ENCODE results near the gene SLC12A7. TPM values are rescaled to one million over a fixed set of nuclear protein-coding genes. Genes with fewer than 3 reads are reported as not detected.

The SLC12A7 gene
- total and polyA plus RNA-seq, 2 of the 13 experiments (the other 11 are each of a cell fraction or from before 2014, with no cell fraction given): 14.0 to 18.5 TPM

DNA sequence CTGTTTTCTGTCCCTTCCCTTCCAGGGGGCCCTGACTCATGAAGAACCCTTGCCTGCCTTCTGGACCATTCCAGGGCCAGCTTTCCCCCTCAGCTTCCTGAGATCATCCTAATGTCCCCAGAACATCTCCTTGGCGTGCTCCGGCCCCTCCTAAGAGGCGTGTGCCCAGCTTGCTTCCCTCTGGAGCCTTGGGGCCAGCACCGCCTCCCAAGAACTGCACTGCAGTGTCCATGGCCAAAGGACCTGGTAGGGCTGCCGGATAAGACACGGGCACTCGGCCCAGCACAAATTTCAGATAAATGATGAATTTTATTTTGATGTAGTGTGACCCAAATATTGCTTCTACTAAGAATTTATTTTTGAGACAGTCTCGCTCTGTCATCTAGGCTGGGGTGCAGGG lies 20.7 kb upstream of the SLC12A7 start:
- Histone ChIP-seq H3K79me2 (ENCODE audit: insufficient read depth, low read length) (no peaks in the 10 kb centered on the region), H3K4me3 (replicated peaks in 1 of 3; ENCODE audit: insufficient read depth in 1 of 3, low read depth in 2 of 3, low read length in 3 of 3) (no peak overlapping the region), H3K27ac (ENCODE audit: extremely low read length, insufficient read depth, low read length) (no peak overlapping the region), H2AFZ (ENCODE audit: low read length) (no peak overlapping the region), H3K27me3 (ENCODE audit: control insufficient read depth in 1 of 2, insufficient read depth in 2 of 2, low read length in 2 of 2) (peaks cover 3 to 65% of the 10 kb centered on the region in 2 experiments; a peak in 4 of 5 replicates), H3K4me2 (ENCODE audit: low read depth, low read length) (no peak overlapping the region), H3K36me3 (replicated peaks in 1 of 2; ENCODE audit: control insufficient read depth in 1 of 2, insufficient read depth in 2 of 2, low read length in 2 of 2) (no peaks in the 10 kb centered on the region), H4K20me1 (ENCODE audit: insufficient read depth, low read length) (no peaks in the 10 kb centered on the region), H3K9ac (ENCODE audit: insufficient read depth, low read depth, low read length) (no peak overlapping the region), H3K9me3 (ENCODE audit: low read length) (no peaks in the 10 kb centered on the region), H3K4me1 (ENCODE audit: insufficient read depth, low read length) (peaks cover 70% of the 10 kb centered on the region)
- in situ Hi-C loops (cut with HindIII; ENCODE audit: extremely low pct_ligation_motif_present, low pct_unique_long_range_greater_than_20kb): no loop called here
- FAIRE-seq (no peak), DNase-seq (ENCODE audit: low spot score) (no peak), ATAC-seq (no peak)
- intact Hi-C loops (cut with micrococcal nuclease; ENCODE audit: unreplicated experiment): no loop called here
- ChIA-PET POLR2A (interaction anchor here (2.0 to 2.1 kb wide), 2 partner anchors 9 to 27 kb away, joined by 8 to 13 read pairs; no protein-coding TSS in a partner anchor), CTCF (ENCODE audit: low intra/inter-chr PET ratio, low total read pairs) (no interaction called here)
- BruUV-seq (replicated peaks): no TSS peak
- no peak for TF ChIP-seq SATB2 (CRISPR knock-in tag; IDR thresholded peaks at IDR 0.05)
- no peak for TF ChIP-seq PAWR (CRISPR knock-in tag; IDR thresholded peaks at IDR 0.05; ENCODE audit: borderline replicate concordance)
- TF ChIP-seq ZNF546 (CRISPR knock-in tag; conservative IDR thresholded peaks at IDR 0.05): no peak
- TF ChIP-seq GATA4 (IDR thresholded peaks at IDR 0.05; ENCODE audit: borderline replicate concordance, low read depth): no peak
- no peak for TF ChIP-seq KDM3A (CRISPR knock-in tag; IDR thresholded peaks at IDR 0.05; ENCODE audit: low read depth)
- TF ChIP-seq BRD4 (CRISPR knock-in tag; IDR thresholded peaks at IDR 0.05): no peak
- no peak for TF ChIP-seq HNRNPK (IDR thresholded peaks at IDR 0.05; ENCODE audit: low read depth, low read length, poor library complexity, severe bottlenecking)
- no peak for TF ChIP-seq ZNF292 (CRISPR knock-in tag; IDR thresholded peaks at IDR 0.05; ENCODE audit: borderline replicate concordance, low read depth)
- no peak for TF ChIP-seq MYC (CRISPR knock-in tag; IDR thresholded peaks at IDR 0.05; ENCODE audit: borderline replicate concordance)
- TF ChIP-seq CENPX (CRISPR knock-in tag; IDR thresholded peaks at IDR 0.05): no peak
- TF ChIP-seq ZNF749 (CRISPR knock-in tag; IDR thresholded peaks at IDR 0.05; ENCODE audit: borderline replicate concordance): no peak
- TF ChIP-seq, protein P1, sequence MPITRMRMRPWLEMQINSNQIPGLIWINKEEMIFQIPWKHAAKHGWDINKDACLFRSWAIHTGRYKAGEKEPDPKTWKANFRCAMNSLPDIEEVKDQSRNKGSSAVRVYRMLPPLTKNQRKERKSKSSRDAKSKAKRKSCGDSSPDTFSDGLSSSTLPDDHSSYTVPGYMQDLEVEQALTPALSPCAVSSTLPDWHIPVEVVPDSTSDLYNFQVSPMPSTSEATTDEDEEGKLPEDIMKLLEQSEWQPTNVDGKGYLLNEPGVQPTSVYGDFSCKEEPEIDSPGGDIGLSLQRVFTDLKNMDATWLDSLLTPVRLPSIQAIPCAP (CRISPR knock-in tag; IDR thresholded peaks at IDR 0.05; ENCODE audit: low read depth): no peak
- TF ChIP-seq GPN1 (CRISPR knock-in tag; IDR thresholded peaks at IDR 0.05; ENCODE audit: borderline replicate concordance): no peak
- WGBS (ENCODE audit: low lambda C conversion rate): 69% methylated on average over 8 of the region's 8 CpGs
